Stimulated activated CD8-positive, alpha-beta memory T cell treated with anti-CD3 and anti-CD28 coated beads, Interleukin-4, amount 100 ng/mL, for 48 hours (primary cell): Measurements from ENCODE around the gene ELOVL7.
"Not testable (repeated sequence)": the region's sequence is repeated elsewhere in the genome, so short reads cannot be mapped to it uniquely, and the experiment has no call there.

Experiments used
- DNase-seq: peaks from one replicate; pipeline ENCODE4 v3.0.0-alpha.2; 2020

Gene ELOVL7

DNA sequence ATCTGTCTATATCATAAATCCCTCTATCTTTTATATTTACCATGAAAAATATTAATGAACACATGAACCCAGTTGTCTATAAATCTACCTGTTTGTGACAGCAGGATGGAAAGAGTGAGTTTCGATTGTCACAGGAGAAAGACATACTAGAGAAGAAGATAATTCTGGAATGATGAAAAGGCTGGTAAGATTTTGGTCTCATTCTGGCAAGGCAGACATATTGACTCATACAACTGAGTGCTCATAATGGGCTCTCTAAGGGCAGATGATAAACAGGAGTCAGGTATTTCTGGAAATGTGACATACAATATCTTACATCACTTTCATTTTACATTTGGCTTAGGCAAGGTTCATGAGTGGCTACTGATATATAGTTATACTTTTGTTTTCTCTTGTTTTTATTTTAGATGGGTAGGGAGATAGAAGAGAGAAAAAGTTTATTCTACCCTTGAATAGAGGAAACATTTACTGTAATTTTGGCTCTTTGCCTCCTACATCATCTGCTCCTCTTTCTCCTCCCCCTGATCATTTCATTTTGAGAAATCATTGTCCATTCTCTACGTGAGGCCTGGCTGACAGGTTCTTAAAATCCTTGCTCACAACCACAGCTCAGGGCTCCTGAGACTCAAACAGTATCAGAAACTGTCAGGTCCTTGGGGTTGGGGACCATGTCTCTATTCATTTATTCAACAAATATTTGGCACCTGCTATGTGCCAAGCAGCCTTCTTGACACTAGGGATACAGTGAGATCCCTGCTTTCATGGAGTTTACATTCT lies 14.4 kb downstream of the ELOVL7 start:
- DNase-seq = no peak

DNA sequence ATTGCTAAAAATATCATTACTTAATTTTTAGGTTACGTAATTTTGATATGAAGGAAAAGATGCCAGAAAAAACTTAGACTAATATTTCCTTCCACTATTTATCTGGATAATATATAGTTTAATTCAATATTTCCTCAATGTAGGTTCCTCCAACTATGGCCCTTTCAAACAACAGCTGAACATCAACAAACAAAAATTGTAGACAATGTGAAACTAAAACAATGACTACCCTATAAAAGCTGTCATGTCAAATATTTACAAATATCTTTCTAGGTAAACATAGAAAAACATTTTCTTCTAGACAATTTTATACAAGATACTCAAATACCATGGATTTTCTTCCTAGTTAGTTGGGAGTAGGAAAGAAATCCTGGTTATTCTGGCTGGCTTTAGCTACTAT lies 16.9 kb downstream of the ELOVL7 start:
- no peak for DNase-seq

DNA sequence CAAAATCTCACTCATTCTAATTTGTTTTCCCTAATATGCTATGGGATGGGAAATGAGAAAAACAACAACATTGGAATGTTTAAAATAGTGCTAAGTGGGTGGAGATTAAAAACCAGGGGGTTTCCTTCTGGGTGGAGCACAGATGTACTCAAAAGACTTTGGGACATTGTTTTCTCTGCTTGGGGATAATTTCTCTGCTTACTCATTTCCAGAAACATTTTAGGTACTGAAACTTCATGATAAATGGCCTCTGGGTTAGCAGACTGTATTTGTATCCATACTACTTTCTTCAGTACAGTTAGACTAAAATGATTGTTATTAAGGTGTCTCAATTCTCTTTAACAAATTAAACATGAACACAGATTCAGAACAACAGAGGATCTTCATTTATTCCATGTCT lies 17.4 kb downstream of the ELOVL7 start:
- no peak for DNase-seq

DNA sequence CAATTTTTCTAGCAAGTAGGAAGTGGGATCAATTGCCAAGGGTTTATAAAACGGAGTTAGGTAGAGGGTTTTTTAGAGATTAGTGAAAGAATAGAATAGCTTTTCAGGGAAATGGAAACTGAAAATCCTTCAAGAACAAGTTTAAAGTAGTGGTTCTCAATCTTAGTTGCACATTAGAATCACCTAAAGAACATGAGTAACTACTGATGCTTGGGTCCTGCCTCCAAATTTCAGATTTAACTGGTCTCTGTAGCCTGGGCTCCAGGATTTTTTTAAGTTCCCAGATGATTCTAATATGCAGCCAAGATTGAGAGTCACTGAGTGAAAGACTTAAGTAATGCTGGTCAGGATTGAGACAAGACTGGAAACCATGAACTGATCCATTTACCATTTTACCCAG lies 20.5 kb downstream of the ELOVL7 start:
- DNase-seq = no peak

DNA sequence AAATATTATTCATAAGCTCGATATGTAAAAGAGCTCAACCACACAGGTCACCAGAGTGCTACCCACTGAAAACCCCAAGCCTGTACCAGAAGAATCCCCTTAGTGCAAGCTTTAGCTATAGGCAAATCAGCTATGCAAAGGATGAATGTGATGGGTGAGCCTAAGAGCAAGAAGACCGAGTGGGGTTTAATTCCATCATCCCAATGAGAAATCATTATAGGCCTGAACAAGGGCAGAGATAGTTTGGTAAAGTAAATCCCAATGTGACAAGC lies 21.8 kb downstream of the ELOVL7 start:
- DNase-seq = no peak

DNA sequence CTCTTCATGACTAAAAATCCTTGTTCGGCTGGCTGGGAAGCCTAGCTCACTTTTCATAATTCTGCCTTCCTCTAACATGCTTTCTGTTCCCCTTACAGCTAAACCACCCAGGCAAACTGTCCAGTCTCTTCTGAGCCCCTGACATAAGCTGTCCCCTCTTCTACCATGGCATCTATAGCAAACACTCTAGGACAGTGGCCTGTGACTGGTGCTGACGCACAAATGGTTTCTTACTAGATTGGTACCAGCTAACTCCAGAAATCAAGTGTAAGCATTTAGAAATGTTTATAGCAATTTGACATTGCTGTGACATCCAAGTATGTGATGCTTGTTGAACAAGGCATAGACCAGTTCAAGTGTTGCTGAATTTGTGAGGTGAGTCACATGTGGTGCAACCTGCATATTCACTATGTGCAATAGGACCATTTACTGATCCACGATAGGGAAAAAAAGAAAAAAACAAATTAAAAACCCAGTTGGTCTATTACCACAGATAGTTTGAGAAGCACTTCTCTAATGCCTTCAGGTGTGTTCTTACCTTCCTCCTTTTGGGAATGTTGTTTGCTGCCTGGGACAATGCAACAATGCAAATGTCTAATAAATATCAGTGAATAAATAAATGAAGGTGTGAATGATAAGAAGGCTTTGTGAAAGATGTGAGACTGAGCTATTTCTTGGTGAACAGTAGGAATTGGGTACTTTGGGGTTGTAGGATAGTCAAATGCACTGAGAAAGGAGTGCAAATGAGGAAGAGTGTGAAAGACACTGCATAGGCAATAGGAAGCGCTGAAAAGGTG lies 22.4 kb downstream of the ELOVL7 start:
- DNase-seq = no peak

DNA sequence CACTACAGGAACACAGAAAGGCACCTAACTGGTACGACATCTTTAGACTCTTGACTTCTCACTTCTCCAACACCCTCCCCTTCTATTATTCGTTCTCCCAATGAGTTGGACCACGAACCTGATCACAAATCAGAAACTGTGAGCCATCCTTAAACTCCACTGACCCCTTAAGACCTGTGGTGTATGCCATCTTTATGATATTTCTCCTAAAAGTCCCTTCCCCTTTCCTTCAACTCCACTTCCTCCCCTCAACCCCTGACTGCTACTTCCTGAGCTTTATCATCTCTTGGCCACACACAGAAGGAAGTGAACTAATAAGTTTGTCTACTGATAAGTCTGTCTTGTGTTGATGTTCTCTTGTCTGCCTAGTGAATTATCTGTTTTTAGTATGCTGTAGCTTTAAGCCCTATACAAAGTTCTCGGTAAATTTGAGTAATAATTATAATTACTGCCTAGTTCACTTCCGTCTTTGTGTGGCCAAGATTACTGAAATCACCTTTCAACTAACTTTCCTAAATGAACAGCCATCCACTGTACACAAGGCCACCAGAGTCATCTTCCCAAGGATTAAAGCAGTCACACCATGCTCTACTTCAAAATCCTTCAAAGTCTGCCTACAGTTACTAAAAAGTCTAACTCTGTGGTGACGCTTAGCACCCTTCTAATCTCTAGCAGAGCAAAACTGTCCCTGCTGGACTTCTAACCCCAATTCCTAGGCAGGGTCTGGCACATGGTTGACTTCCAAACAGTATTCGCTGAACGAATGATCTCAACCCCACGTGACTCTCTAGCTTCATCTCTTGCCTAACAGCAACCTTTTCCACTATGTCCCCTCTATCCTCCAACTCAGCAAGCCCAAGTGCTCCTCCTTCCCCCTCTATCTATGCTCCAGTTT lies 23.2 kb downstream of the ELOVL7 start:
- DNase-seq = no peak

DNA sequence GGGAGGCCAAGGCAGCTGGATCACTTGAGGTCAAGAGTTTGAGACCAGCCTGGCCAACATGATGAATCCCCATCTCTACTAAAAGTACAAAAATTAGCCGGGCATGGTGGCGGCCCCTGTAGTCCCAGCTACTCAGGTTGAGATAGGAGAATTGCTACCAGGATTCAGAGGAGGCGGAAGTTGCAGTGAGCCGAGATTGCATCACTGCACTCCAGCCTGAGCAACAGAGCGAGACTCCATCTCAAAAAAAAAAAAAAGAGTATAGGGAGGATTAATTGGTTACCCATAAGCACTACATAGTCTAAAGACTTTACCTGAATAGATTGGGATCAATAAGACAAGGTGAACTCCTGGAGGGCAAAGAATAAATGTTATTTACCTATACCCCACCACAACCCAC lies 27.9 kb downstream of the ELOVL7 start:
- DNase-seq = not testable (repeated sequence)

DNA sequence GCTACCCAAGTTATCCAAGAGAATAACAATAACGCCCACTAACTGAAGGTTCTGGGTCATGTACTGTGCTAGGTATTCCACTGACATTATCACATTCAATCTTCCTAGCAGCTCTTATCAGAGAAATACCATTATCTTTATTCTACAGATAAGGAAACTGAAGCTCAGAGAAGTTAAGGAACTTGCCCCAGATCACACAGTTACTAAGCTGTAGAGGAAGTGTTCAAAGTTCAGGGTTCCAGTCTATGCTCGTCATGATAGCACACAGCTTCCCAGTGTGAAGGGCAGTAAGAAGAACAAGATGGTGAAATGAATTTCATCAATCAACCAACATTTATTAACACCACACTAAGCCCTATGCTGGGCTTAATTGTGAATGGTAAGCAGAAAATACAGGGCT lies 29.6 kb downstream of the ELOVL7 start:
- DNase-seq = no peak

DNA sequence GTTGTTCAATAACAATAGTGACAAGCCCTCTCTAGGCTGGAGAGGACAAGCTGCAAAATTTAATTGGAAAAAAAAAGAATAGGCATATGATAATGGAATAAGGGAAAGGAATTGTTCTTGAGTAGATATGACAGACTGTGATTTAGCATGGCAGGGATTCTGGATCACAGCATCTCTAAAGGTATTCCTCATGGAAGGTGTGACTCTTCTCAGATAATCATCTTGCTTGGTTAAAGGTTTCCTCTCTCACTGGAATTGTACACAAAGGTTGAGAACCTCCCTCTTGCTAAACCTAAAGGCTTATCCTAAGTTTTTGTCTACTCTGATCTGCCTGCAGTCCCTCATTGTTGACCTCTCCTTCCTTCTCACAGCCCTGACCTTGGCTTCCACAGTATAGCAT lies 31.6 kb downstream of the ELOVL7 start:
- DNase-seq = no peak

DNA sequence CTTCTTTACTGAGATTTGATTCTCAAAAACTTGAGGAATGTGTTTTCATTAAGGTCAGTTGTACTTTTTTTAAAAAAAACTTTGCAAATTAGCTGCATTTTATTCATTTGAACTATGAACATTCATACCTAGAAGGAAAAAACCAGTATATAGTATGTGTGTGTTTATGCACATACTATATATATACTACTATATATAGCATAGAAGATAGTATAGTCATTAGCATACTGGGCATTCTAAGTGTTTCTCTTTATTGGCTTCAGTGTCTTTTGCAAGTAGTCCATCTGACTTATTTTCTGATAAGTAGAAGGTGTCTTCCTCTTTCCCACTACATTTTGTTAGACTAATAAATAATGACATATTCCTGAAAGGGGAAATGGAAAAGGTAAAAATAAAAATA lies 33.0 kb downstream of the ELOVL7 start:
- no peak for DNase-seq

DNA sequence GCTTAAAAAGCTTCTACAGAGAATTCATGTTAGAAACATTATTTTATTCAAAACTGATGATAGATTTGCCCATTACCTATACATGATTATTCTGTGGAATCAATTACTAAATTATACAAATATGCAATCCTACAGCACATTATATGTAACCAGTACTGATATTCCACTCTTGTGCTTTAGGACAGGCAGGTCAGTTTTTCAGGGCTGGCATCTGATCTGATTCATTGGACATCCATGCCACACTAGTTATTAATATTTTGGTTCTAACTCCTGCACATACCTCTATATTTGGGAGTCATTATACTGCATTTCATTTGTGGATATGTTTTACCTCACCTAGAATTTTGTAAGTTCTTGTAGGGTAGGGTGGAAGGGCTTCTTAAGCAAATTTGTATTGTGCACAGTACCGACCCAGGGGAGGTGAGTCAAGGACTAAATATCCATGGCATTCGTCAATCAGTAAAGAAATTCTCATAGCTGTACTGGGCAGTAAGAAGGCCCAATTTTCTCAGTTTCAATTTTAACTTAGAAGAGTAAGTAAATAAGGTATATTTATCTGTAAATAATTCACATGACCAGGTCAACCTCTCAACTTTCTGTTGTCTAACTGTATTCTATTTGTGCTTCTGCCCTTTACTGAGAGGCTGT lies 33.5 kb downstream of the ELOVL7 start:
- no peak for DNase-seq

DNA sequence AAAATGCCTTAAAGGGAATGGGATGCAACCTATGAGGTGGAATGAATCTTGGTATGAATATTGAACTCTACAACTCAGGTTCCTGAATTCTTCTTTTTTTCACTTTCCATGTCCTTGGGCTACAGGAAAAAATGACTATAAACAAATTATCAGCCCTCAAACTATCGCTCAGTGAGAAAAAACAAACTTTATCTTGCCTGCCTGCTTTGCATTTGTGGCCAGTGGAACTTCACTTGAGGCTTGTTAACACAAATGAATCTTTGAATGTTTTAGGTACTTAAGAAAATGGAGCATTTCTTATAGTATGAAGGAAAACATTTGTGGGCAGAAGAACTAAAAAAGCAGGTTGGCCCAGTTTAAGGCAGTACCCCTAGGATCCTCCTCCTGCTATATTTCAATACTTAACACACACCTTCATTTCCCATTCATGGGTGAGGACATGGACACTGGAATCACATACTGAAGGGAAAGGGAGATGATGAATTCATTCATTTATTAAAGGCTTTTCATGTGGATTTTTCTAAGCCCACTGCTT lies 34.1 kb downstream of the ELOVL7 start:
- DNase-seq = no peak

DNA sequence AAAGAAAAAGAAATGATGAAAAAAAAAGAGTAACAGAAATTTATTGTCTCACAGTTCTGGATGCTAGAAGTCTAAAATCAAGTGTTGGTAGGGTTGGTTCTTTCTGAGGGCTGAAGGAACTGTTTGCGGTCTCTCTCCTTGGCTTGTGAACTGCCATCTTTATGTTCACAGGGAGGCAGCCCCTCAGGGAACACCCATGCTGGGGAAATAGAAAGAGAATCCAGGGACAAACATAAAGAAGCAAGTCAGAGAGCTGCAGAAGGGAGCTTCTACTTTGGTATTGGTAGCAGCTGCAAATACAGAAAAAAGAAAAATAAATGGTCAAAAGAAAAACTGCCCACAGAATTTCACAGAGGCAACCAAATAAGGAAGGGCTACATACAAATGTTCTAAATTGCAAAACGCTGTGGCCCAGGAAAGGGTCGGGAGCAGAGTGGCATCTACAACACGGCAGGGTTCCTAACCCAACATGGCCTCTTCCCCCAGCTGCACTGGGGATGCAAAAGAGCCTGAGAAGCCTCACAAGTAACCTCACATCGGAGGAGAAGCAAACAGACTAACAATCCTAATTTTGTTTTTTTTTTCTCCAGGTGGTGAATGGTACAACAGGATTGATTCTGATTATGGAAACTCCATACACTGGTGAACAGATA lies 37.4 kb downstream of the ELOVL7 start:
- DNase-seq = no peak

DNA sequence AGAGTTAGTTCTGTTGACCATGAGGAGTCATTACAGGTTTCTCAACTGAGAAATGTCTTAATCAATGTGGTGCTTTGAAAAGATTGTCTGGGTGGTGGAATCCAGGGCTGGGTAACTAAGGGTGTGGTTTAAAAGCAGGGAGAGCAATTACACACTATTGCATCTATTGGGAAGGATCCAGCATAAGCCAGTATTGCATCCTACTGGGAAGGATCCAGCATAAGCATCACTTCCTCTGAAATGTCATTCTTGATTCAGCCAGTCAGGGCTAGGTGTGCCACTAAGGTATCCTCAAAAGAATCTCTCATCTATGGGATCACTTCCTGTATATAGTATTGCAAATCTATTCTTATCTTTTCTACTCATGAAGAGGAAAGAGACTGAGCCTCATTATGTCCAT lies 38.6 kb downstream of the ELOVL7 start:
- no peak for DNase-seq

DNA sequence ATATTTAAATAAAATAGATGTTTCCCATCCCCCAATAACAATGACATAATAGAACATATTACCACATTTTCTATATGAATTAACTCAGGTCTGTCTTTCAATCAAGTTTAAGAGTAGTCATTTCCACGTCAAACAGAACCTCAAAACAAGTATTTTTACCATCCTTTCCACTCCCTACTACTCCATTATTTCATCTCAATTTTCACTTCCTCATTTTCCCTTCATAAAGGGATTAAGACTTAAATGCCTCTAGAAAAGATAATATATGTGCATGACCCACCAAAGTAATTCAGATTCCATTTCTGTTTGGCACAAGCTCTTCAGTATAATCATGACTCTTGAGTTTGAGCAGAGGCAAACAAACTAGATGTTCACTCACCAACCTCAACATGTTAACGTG lies 40.4 kb downstream of the ELOVL7 start:
- no peak for DNase-seq

DNA sequence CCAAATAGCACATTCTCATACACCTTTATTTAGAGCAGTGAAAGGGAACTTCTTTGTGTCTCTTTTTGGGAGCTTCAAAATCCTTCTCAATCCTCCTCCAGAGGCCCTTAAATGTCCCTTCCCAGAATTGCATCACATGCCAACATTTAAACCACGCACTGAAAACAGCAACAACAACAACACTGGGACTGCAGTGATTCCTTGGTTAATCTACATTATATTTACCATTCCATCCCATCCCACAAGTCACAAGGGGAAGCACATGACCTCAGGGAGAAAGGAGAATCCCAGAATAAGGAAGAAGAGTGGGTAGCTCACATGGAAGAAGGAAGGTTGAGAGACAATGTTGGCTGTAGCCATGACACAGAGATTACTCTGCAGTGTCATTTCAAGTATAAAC lies 41.1 kb downstream of the ELOVL7 start:
- DNase-seq = no peak

DNA sequence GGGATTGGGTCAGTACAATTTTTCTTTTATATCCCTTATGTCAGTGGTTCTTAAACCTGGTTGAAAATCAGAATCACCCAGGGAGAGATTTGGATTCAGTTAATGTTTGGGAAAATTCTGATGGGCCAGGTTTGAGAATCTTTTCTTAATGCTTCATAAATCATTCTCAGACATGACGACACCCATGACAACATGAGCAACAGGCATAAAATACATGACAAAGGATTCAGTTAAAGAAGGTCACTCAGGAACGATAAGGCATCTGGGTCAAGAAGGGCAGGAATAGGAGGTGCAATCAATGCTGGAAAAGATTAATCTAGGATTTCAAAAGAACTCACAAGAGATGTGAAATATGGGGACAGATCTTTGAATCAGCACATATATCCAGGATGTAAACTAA lies 41.8 kb downstream of the ELOVL7 start:
- DNase-seq = no peak

DNA sequence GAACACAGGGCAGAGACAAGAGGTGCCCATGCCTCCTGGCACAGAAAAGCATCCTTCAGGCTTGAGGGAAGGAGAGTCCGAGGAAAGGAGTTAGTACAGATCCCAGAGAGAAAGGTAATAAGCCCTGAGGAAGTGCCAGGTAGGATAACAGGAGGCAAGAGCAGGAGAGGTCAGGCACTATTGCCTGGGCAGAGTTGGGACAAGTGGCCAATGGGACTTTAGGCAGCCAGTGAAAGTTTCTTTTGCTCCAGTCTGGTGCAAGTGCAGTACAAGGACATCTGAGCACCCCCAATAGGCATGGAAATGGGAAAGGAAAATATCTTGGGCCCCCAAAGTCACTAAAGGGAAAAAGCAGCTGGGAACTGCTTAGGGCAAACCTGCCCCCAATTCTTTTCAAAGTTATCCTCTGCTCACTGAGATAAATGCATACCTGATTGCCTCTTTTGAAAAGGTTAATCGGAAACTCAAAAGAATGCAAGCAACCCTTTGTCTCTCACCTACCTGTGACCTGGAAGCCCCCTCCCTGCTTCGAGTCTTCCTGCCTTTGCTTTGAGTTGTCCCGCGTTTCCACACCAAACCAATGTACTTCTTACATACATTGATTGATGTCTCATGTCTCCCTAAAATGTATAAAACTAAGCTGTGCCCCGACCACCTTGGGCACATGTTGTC lies 46.5 kb downstream of the ELOVL7 start:
- no peak for DNase-seq

DNA sequence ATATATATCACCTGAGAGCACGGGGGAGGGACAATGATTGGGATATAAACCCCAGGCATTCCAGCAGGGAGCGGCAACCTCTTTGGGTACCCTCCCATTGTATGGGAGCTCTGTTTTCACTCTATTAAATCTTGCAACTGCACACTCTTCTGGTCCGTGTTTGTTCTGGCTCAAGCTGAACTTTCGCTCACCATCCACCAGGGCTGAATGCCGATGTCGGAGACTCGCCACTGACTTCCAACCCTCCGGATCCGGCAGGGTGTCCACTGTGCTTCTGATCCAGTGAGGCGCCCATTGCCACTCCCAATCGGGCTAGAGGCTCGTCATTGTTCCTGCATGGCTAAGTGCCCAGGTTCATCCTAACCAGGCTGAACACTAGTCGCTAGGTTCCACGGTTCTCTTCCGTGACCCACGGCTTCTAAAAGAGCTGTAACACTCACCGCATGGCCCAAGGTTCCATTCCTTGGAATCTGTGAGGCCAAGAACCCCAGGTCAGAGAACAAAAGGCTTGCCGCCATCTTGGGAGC lies 48.6 kb downstream of the ELOVL7 start:
- DNase-seq = not testable (repeated sequence)

DNA sequence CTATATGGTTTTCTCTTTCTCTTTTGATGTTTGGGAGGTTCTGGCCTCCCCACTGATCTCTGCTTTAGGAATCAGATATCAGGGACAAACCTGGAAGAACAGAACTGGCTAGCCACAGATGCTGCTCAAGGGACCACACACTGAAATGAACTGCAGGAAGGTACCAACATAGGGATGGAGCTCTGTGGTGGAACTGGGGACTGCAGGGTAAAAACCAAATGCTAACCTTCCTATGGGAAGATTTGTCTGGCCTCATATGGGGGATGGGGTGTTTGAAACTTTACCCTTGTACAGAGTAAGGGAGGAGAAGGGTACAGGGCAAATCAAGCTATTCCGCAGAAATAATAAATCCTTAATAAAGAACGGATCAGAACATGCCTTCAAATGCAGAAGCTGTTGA lies 49.4 kb downstream of the ELOVL7 start:
- DNase-seq = no peak

DNA sequence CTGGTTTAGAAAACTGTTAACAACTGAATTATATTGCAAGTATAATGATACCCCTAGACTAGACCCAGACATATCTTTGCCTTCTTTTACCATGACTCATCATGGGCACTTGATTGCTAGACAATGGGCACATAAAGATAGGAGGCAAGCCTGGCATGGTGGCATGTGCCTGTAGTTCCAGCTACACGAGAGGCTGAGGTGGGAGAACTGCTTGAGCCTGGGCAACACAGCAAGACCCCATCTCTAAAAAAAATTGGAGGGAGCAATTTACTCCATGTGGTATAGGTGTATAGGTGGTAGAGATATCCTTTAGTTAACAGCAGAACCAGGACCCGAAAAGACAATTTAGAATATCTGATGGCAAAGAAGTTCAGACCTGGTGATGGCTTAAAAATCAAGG lies 51.6 kb downstream of the ELOVL7 start:
- DNase-seq = no peak
